OCI-LY3 (cell line): ENCODE results near the gene GDPD4.

ENCODE experiments used
- H2AFZ ChIP-seq: fragments of 200-600, 300-600 bp; shearing (Covaris generic); 2 replicates; pipeline ENCODE4 v1.6.0; 2014; ENCODE audit warnings: antibody characterized with exemption, low read depth, low read length
- H3K27ac ChIP-seq: fragments of 200-600, 300-600 bp; sonication (generic); 2 replicates; pipeline ENCODE4 v1.5.1; 2014; ENCODE audit warnings: mild to moderate bottlenecking, low read length, moderate library complexity, mixed read lengths
- H3K27me3 ChIP-seq: fragments of 200-600, 300-600 bp; sonication (generic); 2 replicates; pipeline ENCODE4 v1.6.1; 2014; ENCODE audit warnings: low read depth, low read length, mixed read lengths
- H3K36me3 ChIP-seq: fragments of 200-600, 300-600 bp; sonication (generic); replicated peaks from 2 replicates; pipeline ENCODE3; 2014; ENCODE audit warnings: low read depth, low read length, mixed read lengths
- H3K4me1 ChIP-seq: fragments of 300-600, 200-600 bp; sonication (generic); 2 replicates; pipeline ENCODE4 v1.6.1; 2014; ENCODE audit warnings: low read length, mixed read lengths
- H3K4me2 ChIP-seq: fragments of 200-600, 300-600 bp; sonication (generic); 2 replicates; pipeline ENCODE4 v1.6.1; 2014; ENCODE audit warnings: low read length, mixed read lengths
- H3K4me3 ChIP-seq: fragments of 300-600, 200-600 bp; sonication (generic); 2 replicates; pipeline ENCODE4 v1.5.1; 2014; ENCODE audit warnings: antibody characterized with exemption, mild to moderate bottlenecking, low read length, moderate library complexity
- H3K79me2 ChIP-seq: fragments of 300-600, 200-600 bp; shearing (Covaris generic); 2 replicates; pipeline ENCODE4 v1.6.1; 2014; ENCODE audit warnings: mild to moderate bottlenecking, low read length, mixed read lengths
- H3K9ac ChIP-seq: fragments of 300-600, 200-600 bp; shearing (Covaris generic); 2 replicates; pipeline ENCODE4 v1.6.0; 2014; ENCODE audit warnings: mild to moderate bottlenecking, low read length, moderate library complexity
- H3K9me3 ChIP-seq: fragments of 200-600, 300-600 bp; shearing (Covaris generic); 2 replicates; pipeline ENCODE4 v1.6.1; 2014; ENCODE audit warnings: low read length, mixed read lengths; ENCODE audit not compliant: insufficient read depth
- H4K20me1 ChIP-seq: fragments of 200-600, 300-600 bp; sonication (generic); 2 replicates; pipeline ENCODE4 v1.6.1; 2016; ENCODE audit warnings: low read length, mixed read lengths; ENCODE audit not compliant: insufficient read depth
- EZH2phosphoT487 ChIP-seq: fragments of 200-600 bp; shearing (Covaris generic); IDR thresholded peaks from 2 replicates; pipeline ENCODE4 v1.6.1; 2018; ENCODE audit warnings: antibody characterized with exemption, mixed run types, low read depth
- TF ChIP-seq, protein P1 (sequence below): fragments of 200-600, 300-600 bp; sonication (generic); IDR thresholded peaks from 2 replicates; pipeline ENCODE4 v1.5.1; 2014; ENCODE audit warnings: antibody characterized with exemption, low read length, low read depth

Gene GDPD4

DNA sequence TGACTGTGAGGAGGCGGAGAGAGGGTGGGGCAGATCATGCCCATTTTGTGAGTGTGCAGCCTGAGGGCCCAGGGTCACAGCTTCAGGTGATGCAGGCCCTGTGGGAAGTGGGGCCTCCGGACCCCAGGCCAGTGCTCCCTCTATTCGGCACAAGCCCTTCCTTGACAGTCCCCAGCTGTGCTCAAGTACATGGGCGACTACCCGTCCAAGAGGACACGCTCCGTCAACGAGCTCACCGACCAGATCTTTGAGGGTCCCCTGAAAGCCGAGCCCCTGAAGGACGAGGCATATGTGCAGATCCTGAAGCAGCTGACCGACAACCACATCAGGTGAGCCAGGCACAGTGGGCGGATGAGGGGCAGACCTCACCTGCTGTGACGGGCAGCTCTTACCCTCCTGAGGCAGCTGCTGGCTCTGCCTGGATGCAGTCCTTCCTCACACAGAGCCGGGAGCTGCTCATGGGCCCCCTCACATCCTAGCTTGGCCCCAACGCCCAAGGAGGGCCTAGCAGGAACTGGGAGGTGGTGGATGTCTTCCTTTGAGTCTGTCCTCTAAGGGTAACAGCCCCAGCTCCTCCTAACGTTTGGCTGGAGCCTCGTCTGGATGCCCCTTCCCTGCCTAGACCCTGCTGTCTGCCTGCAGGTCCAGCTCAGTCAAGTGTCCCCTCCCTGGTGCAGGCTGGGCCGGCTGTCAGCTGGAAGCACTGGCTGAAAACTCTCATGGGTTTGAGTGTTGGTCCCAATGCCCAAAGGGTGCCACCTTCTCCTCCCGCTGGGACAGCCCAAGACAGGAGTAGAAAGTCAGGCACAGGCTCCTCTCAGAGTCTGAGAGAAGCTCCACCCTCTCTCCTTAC is 97.4 kb downstream of the GDPD4 start:
- Histone ChIP-seq H3K4me2 (no peak overlapping the region), H3K36me3 (no peaks in the 10 kb centered on the region), H3K4me3 (no peak overlapping the region), H2AFZ (no peak overlapping the region), H3K27ac (no peak overlapping the region), H3K27me3 (no peaks in the 10 kb centered on the region), H3K9me3 (no peaks in the 10 kb centered on the region), H3K9ac (no peak overlapping the region), H3K4me1 (no peaks in the 10 kb centered on the region), H4K20me1 (no peaks in the 10 kb centered on the region), H3K79me2 (no peaks in the 10 kb centered on the region)
- TF ChIP-seq, protein P1, sequence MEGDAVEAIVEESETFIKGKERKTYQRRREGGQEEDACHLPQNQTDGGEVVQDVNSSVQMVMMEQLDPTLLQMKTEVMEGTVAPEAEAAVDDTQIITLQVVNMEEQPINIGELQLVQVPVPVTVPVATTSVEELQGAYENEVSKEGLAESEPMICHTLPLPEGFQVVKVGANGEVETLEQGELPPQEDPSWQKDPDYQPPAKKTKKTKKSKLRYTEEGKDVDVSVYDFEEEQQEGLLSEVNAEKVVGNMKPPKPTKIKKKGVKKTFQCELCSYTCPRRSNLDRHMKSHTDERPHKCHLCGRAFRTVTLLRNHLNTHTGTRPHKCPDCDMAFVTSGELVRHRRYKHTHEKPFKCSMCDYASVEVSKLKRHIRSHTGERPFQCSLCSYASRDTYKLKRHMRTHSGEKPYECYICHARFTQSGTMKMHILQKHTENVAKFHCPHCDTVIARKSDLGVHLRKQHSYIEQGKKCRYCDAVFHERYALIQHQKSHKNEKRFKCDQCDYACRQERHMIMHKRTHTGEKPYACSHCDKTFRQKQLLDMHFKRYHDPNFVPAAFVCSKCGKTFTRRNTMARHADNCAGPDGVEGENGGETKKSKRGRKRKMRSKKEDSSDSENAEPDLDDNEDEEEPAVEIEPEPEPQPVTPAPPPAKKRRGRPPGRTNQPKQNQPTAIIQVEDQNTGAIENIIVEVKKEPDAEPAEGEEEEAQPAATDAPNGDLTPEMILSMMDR = no peak
- TF ChIP-seq EZH2phosphoT487 = no peak

DNA sequence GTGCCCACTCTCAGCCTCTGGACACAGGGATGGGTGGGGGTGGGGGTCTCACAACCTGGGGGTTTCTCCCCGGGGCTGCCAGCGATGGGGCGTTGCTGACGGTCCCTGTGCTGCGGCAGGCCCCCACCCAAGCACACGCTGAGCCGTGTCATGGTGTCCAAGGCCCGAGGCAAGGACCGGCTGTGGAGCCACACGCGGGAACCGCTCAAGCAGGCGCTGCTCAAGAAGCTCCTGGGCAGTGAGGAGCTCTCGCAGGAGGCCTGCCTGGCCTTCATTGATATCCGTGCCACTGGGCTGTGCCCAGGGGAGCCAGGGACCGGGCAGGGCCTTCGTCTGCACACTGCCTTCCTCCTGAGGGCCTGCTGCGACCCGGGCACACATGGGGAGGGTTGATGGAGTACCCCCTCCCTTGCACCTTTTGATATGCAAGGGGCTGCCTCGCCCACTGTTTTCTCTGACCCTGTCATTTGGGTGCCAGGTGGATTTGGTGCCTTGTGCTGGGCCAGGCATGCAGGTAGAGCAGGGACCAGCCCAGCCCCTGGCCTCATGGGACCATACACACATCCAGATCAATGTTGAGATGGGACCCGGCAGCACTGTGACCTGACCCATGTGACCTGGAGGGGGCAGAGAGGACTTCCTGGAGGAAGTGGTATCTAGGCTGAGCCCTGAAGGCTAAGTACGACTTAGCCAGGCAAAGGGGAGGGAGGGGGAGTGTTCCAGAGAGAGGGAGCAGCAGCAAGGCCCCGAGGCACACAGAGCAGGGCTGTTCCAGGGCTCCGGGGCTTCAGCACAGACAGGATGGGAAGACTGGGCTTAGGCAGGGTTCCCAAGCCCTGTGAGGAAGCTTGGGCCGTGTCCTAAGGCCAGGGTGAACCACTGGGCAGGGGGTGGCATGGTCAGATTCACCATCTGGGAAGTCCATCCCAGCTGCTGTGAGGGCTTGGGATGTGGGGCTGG is 98.3 kb downstream of the GDPD4 start:
- H3K4me1 ChIP-seq = no peaks in the 10 kb centered on the region
- TF ChIP-seq EZH2phosphoT487 = no peak
- TF ChIP-seq, protein P1 = no peak
- no peak overlapping the region for H3K4me2 ChIP-seq
- H3K79me2 ChIP-seq = no peaks in the 10 kb centered on the region
- H3K36me3 ChIP-seq = no peaks in the 10 kb centered on the region
- no peak overlapping the region for H3K4me3 ChIP-seq
- H3K9ac ChIP-seq = no peak overlapping the region
- H4K20me1 ChIP-seq = no peaks in the 10 kb centered on the region
- H3K27ac ChIP-seq = no peak overlapping the region
- no peaks in the 10 kb centered on the region for H3K9me3 ChIP-seq
- H3K27me3 ChIP-seq = no peaks in the 10 kb centered on the region
- no peak overlapping the region for H2AFZ ChIP-seq

DNA sequence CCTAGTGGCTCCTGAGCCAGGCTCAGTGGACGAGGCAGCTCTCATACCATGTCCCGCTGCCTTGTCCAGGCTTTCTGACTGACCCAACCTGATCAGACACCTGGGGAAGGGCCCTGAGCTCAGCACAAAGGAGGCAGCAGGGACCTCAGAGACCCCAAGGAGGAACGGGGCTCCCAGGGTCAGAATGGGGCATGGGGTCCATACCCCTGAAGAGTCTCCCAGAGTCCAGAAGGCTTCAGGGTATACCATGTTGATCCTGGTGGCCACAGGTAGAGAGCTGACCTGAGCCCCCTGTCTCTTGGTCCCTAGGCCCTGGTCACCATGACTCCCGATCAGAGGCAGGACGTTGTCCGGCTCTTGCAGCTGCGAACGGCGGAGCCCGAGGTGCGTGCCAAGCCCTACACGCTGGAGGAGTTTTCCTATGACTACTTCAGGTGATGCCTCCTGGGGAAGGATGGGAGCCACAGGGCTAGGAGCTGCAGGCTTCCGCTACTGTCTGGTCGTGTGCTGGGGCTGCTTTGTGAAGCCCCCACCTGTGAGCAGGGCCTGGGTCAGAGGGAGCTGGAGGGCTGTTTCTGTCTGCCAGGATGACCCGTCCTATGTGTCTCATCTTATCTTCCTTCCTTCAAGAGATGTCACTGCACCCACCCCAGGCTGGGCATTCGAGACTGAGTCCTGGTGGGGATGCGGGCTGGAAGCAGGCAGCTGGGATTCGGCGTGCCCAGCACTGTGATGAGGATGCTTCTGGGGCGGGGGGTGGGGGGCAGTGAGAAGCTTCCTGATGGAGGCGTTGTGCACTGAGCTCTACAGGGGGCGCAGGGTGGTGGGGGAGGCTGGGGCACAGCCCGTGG is 99.3 kb downstream of the GDPD4 start:
- Histone ChIP-seq H4K20me1 (no peaks in the 10 kb centered on the region), H3K27ac (no peak overlapping the region), H3K9me3 (no peaks in the 10 kb centered on the region), H3K4me3 (no peak overlapping the region), H3K27me3 (no peaks in the 10 kb centered on the region), H3K4me1 (no peaks in the 10 kb centered on the region), H3K4me2 (no peak overlapping the region), H3K9ac (no peak overlapping the region), H3K36me3 (no peaks in the 10 kb centered on the region), H2AFZ (no peak overlapping the region), H3K79me2 (no peaks in the 10 kb centered on the region)
- no peak for TF ChIP-seq EZH2phosphoT487
- TF ChIP-seq, protein P1 = no peak
